Endothelial cell of umbilical vein (primary cell): Measurements from ENCODE around the gene QSOX2. TPM values are rescaled to one million over a fixed set of nuclear protein-coding genes. Genes with fewer than 3 reads are reported as not detected.

Experiments used
- BruUV-seq: library from RNA; stranded (reverse); fragments of 400-500 nt; replicated peaks from 2 replicates; lab custom pipeline; 2021; lab: Mats Ljungman, UMichigan
- CTCF ChIA-PET: fragments of 300-600, 350-600 bp; sonication (Branson Sonifier 250); formaldehyde crosslinking; loops from one replicate; lab custom pipeline; 2021; ENCODE audit warnings: antibody characterized with exemption, inconsistent platforms; lab: Charles Lee
- POLR2A ChIA-PET: fragments of 300-600, 350-600 bp; sonication (Branson Sonifier 250); formaldehyde crosslinking; loops from one replicate; lab custom pipeline; 2021; ENCODE audit warnings: antibody characterized with exemption, inconsistent platforms; lab: Charles Lee
- DNase-seq: peaks from one replicate; pipeline ENCODE4 v3.0.0-alpha.2; 2011; ENCODE audit warnings: low read depth, low spot score
- FAIRE-seq: peaks from 2 replicates; lab custom pipeline; 2011; peaks lifted over from hg19 to GRCh38; lab: Jason Lieb, UNC
- H2AFZ ChIP-seq: 2 replicates; pipeline ENCODE4 v1.6.0; 2012; ENCODE audit warnings: low read depth, low read length, control low read depth, inconsistent platforms
- H3K27ac ChIP-seq: 2 replicates; pipeline ENCODE4 v1.5.1; 2011; ENCODE audit warnings: low read depth, mild to moderate bottlenecking, control low read depth, low read length, moderate library complexity; ENCODE audit not compliant: insufficient read depth
- H3K27me3 ChIP-seq, 2 experiments: 2 replicates each; pipeline versions ENCODE4 v1.6.0 to v1.6.1; 2011; ENCODE audit warnings: low read length in 2 of 2, mixed read lengths in 1 of 2; ENCODE audit not compliant: control insufficient read depth in 2 of 2, insufficient read depth in 2 of 2
- H3K36me3 ChIP-seq, 2 experiments: 2 replicates in 1 of 2; 3 replicates in 1 of 2; pipeline ENCODE4 v1.5.1; 2011; ENCODE audit warnings: low read length in 2 of 2, mild to moderate bottlenecking in 1 of 2, moderate library complexity in 1 of 2; ENCODE audit not compliant: control insufficient read depth in 2 of 2, insufficient read depth in 2 of 2; ENCODE audit errors: extremely low read depth in 1 of 2
- H3K4me1 ChIP-seq: 3 replicates; pipeline ENCODE4 v1.5.1; 2011; ENCODE audit warnings: mild to moderate bottlenecking, low read length; ENCODE audit not compliant: control insufficient read depth, insufficient read depth; ENCODE audit errors: extremely low read depth
- H3K4me2 ChIP-seq: 2 replicates; pipeline ENCODE4 v1.6.1; 2011; ENCODE audit warnings: low read length, control low read depth, mixed read lengths; ENCODE audit not compliant: insufficient read depth
- H3K4me3 ChIP-seq, 3 experiments: fragments of 200-600 bp in 1 of 3; sonication (generic), shearing (Covaris generic) in 1 of 3; replicated peaks in 1 of 3; 2 replicates each; pipeline ENCODE4 v1.5.1; 2011 to 2016; ENCODE audit warnings: control low read depth in 3 of 3, low read length in 3 of 3, mild to moderate bottlenecking in 2 of 3, inconsistent platforms in 1 of 3, low read depth in 1 of 3, moderate library complexity in 1 of 3; ENCODE audit not compliant: insufficient read depth in 1 of 3
- H3K79me2 ChIP-seq: 2 replicates; pipeline ENCODE4 v1.6.0; 2012; ENCODE audit warnings: low read length, inconsistent platforms; ENCODE audit not compliant: control insufficient read depth, insufficient read depth
- H3K9ac ChIP-seq: replicated peaks from 2 replicates; pipeline ENCODE3; 2011; ENCODE audit warnings: low read length, control low read depth; ENCODE audit not compliant: insufficient read depth; ENCODE audit errors: extremely low read depth
- H3K9me1 ChIP-seq: replicated peaks from 3 replicates; pipeline ENCODE4 v1.6.0; 2011; ENCODE audit warnings: mild to moderate bottlenecking, low read length; ENCODE audit not compliant: control insufficient read depth, insufficient read depth; ENCODE audit errors: extremely low read depth
- H3K9me3 ChIP-seq: replicated peaks from 2 replicates; pipeline ENCODE4 v1.5.1; 2012; ENCODE audit warnings: low read length, inconsistent platforms; ENCODE audit not compliant: control insufficient read depth, insufficient read depth
- H4K20me1 ChIP-seq: replicated peaks from 2 replicates; pipeline ENCODE3; 2011; ENCODE audit warnings: mild to moderate bottlenecking, low read length; ENCODE audit not compliant: control insufficient read depth, insufficient read depth; ENCODE audit errors: extremely low read depth
- CTCF ChIP-seq, 2 donors: IDR thresholded peaks; 1 replicate in 1 of 2; 2 replicates in 1 of 2; pipeline ENCODE4 v1.5.1; 2011; ENCODE audit warnings: low read length in 2 of 2, mild to moderate bottlenecking in 2 of 2, moderate library complexity in 2 of 2, control low read depth in 1 of 2, inconsistent platforms in 1 of 2, low read depth in 1 of 2; ENCODE audit not compliant: insufficient read depth in 1 of 2; ENCODE audit errors: extremely low read depth in 1 of 2
- EZH2 ChIP-seq: IDR thresholded peaks from 2 replicates; pipeline ENCODE4 v1.6.1; 2012; ENCODE audit warnings: borderline replicate concordance, low read depth, mild to moderate bottlenecking, moderate library complexity, low read length, inconsistent platforms; ENCODE audit not compliant: severe bottlenecking
- FOS ChIP-seq: IDR thresholded peaks from 2 replicates; pipeline ENCODE4 v1.6.1; 2011; ENCODE audit warnings: mild to moderate bottlenecking, low read length, moderate library complexity, borderline replicate concordance; ENCODE audit not compliant: insufficient read depth
- GATA2 ChIP-seq: IDR thresholded peaks from 2 replicates; pipeline ENCODE4 v1.7.0; 2011; ENCODE audit warnings: low read depth, mild to moderate bottlenecking, moderate library complexity, mixed read lengths, low read length; ENCODE audit not compliant: insufficient read length, insufficient read depth
- JUN ChIP-seq: IDR thresholded peaks from 2 replicates; pipeline ENCODE4 v1.6.1; 2011; ENCODE audit warnings: borderline replicate concordance, low read depth; ENCODE audit not compliant: insufficient read length, insufficient read depth
- MAX ChIP-seq: IDR thresholded peaks from 2 replicates; pipeline ENCODE4 v1.6.1; 2011; ENCODE audit not compliant: insufficient read depth, insufficient read length
- MYC ChIP-seq: IDR thresholded peaks from one replicate; pipeline ENCODE4 v1.6.1; 2011; ENCODE audit warnings: mild to moderate bottlenecking, low read depth, low read length
- POLR2A ChIP-seq: IDR thresholded peaks from 2 replicates; pipeline ENCODE4 v1.6.1; 2012; ENCODE audit warnings: low read depth, mild to moderate bottlenecking, control low read depth, low read length
- POLR2AphosphoS5 ChIP-seq: IDR thresholded peaks from 2 replicates; pipeline ENCODE4 v1.6.1; 2012; ENCODE audit warnings: low read depth, mild to moderate bottlenecking, control low read depth, low read length, moderate library complexity; ENCODE audit not compliant: insufficient read depth
- dilution Hi-C: fragments of 300-500 bp; cut with MboI; formaldehyde crosslinking; loops from one replicate; pipeline ENCODE4 v1.15.0; 2019; ENCODE audit warnings: low sequenced_read_pairs; ENCODE audit not compliant: extremely low pct_ligation_motif_present
- intact Hi-C: fragments of 100-400 bp; cut with micrococcal nuclease; formaldehyde crosslinking; loops from one replicate; pipeline ENCODE4 v1.10.0; 2022
- polyA plus RNA-seq, 4 experiments: library from polyadenylated mRNA; depleted of rRNA in 3 of 4; stranded (reverse) in 3 of 4; unstranded in 1 of 4; fragments of >200 nt; gene quantifications; 2 replicates each; pipeline versions ENCODE4 v1.2.1 to v1.2.3, GENCODE V29; 2011 to 2012; ENCODE audit warnings: missing spikeins in 1 of 4
- total RNA-seq: library from RNA; stranded (reverse); gene quantifications from 2 replicates; pipeline ENCODE4 v1.2.3, GENCODE V29; 2021

The QSOX2 gene
- total and polyA plus RNA-seq, 2 donors (not counting 3 experiments of a cell fraction or from before 2014, with no cell fraction given), result 16.4 to 23.4 TPM

- Histone ChIP-seq H3K27ac (no peak overlapping the region), H3K9me3 (no peaks in the 10 kb centered on the region), H4K20me1 (no peaks in the 10 kb centered on the region), H3K4me1 (peaks cover 9% of the 10 kb centered on the region), H3K36me3 (no peaks in the 10 kb centered on the region), H3K27me3 (peaks cover 0 to 6% of the 10 kb centered on the region in 2 experiments), H2AFZ (no peak overlapping the region), H3K9ac (no peak overlapping the region), H3K9me1 (no peaks in the 10 kb centered on the region), H3K4me3 (no peak overlapping the region), H3K79me2 (peaks cover 14% of the 10 kb centered on the region), H3K4me2 (no peak overlapping the region)
- ChIA-PET POLR2A (no interaction called here), CTCF (interaction anchor here (1.2 kb wide), 1 partner anchor 19 kb away, joined by 3 read pairs; no protein-coding TSS in a partner anchor)
- TF ChIP-seq JUN (no peak), GATA2 (no peak), POLR2A (no peak), MAX (no peak), FOS (no peak), EZH2 (no peak), POLR2AphosphoS5 (no peak), CTCF (IDR thresholded peaks at IDR 0.05; ENCODE audit: extremely low read depth in 1 of 2, insufficient read depth in 1 of 2, low read depth in 1 of 2, low read length in 2 of 2) (no peak), MYC (no peak)
- BruUV-seq, result no TSS peak
- intact Hi-C loops, result no loop called here
- DNase-seq, result no peak
- FAIRE-seq, result no peak
- dilution Hi-C loops, result no loop called here
Measured at GRCh38 chr9:136247551-136247916, 1.9 kb upstream of the QSOX2 start.
